ENCODE results near the gene SLC25A33.
"Not testable (repeated sequence)": the region's sequence is repeated elsewhere in the genome, so short reads cannot be mapped to it uniquely, and the experiment has no call there.

The SLC25A33 gene

GRCh38 chr1:9602794-9603167, 63.5 kb downstream of the SLC25A33 start:
- no peak for DNase-seq

GRCh38 chr1:9603307-9603706, 64.0 kb downstream of the SLC25A33 start:
- no peak for DNase-seq

DNA sequence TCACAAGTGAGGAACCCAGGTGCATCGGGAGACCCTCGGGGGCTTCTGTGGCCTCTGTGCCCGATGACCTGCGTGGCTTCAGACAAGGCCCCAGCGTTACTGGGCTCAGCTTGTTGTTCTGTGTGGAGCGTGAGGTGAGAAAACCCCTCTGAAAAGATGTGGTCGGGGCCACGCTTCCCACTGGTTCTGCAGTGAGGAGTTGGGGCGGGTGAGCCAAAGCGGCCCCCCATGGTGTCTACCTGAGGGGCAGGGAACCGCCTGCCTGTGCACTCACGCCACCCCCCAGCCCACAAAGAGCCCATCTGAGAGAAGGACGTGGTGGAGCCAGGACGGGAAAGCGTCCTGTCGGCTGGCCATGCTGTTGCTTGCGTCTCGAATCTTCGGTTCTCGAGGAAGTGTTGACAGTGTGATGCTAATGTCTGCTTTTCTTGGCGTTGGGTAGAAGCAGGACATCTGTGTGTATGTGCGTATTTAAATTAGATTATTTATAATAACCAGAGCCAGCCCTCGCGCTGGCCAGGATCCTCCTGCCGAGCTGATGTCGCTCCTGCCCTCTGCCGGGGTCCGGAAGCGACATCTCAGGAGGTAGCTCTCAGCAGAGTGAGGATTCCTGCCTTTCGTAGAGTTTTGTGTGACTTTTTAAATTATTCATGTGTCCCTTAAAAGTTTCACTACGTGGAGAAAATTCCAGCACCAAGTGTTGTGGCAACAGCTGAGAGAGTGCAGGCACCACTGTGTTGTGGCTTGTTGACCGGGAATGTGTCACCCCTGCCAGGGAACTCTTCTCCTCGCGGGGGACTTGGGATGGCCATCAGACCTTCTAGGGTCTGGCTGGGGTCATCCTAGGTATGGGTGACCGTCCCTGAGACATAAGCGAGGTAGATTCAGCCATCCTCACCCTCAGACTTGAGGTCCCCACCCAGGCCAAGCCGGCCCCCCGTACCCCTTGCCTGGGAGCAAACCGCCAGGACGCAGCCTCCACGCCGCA, 64.8 kb downstream of the SLC25A33 start:
- DNase-seq, result no peak

DNA sequence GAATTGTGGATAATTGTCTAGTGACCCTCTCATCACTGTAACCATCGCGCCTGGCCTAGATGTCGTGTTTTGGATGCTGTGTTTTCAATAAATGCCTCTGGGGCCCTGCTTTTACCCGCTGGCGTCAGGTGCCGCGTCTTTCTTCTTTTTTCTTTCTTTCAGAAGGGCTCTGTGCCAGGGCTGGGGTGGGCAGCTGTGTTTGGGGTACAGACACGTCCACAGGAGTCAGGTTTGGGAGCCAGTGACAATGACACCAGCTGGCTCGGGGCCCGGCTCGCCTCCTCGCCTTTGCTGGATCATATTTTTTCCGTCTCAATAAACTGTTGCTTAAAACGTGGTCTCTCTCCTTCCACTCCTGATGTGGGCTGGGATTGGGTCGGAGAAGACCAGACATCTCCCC, 65.6 kb downstream of the SLC25A33 start:
- no peak for DNase-seq

- DNase-seq, result no peak
These were observed 66.7 kb downstream of the SLC25A33 start for GRCh38 chr1:9605946-9606455.

GRCh38 chr1:9606458-9606857, 67.2 kb downstream of the SLC25A33 start:
- DNase-seq, result no peak

GRCh38 chr1:9606948-9607347, 67.7 kb downstream of the SLC25A33 start:
- DNase-seq, result no peak

GRCh38 chr1:9607352-9607751, 68.1 kb downstream of the SLC25A33 start:
- DNase-seq, result no peak

- DNase-seq, result no peak
These were observed 70.7 kb downstream of the SLC25A33 start for GRCh38 chr1:9609998-9610397.

DNA sequence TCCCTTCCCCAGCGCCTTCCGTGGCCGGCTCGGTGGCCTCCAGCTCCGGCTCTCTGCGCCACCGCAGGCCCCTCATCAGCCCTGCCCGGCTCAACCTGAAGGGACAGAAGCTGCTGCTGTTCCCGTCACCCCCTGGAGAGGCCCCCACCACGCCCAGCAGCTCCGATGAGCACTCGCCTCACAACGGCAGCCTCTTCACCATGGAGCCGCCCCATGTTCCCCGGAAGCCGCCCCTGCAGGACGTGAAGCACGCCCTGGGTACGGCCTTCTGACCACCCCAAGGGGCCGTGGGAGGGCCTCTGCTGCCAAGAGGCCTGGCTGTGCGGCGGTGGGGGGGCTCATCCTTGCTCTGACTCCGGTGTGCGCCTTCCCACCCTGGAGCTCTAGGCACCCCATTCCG, 71.3 kb downstream of the SLC25A33 start:
- no peak for DNase-seq

DNA sequence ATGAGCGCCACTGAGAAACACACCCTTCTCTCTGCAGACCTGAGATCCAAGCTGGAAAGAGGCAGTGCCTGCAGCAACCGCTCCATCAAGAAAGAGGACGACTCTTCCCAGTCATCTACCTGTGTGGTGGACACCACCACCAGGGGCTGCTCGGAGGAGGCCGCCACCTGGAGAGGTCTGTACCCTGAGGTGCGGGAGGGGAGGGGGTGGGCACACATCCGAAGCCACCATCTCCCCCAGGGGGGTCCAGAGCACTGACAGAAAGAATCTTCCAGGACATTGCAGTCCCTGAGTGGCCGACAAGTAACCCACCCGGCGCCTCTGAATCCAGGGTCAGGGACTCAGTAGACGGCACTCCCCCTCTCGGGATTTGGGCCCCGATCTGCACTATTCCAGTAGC, 72.5 kb downstream of the SLC25A33 start:
- DNase-seq, result no peak

DNA sequence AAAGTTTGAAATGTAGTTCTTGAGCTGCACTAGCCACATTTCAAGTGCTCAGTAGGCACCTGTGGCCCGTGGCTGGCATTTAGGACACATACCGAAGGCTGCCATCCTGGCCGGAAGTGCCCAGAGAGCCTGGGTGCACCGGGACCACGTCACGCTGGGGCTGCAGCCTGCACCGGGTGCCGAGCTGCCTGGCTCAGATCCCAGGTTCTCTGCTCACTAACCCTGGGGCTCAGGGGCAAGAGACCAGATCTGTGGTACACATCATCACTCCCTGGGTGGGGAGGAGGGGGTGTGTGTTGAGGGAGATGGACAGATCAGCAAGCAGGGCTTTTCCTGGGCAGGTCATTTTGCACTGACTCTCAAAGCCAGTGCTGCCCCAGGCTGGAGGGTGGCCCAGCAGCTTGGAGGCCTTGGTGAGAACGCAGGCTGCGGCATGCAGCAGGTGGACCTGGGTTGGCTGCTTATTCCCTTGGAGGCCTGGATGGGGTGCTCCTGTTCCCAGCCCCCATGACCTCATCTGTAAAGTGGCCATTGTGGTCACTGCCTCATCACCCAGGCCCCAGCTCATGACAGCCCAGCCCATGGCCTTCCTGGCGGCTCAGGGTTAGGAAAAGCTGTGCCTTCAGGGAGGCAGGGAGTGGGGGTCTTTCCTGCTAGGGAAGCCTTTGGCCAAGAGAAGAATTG, 73.0 kb downstream of the SLC25A33 start:
- no peak for DNase-seq

DNA sequence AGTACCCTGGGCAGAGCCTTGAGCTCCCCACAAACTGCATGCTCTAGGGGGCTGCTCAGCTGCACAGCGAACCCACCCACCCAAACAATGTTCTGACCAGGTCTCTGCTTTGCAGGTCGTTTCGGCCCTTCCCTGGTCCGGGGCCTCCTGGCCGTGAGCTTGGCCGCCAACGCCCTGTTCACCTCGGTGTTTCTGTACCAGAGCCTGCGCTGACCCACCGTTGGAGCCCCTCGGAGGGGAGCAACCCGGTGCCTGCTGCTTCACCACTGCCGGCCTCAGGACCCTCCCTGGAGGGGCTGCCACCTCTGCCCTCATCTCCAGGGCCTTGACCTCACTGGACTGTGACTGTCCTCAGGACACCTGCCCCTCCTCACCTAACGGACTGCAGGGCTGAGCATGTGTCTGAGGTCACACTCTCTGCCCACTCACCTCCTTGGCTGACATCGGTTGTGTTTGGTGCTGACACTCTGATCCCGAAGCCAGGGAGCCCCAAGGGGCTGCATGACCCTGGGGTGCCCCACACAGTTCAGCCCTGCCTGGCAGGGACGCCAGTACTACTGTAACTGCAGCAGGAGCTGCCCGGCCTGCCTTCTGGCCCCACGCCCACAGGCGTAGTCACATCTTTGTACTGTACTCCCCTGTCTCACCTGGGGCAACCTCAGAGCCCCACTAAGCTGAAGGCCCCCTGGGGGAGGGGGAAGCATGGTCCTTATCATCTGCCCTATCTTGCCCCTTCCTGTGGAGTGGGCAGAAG, 73.8 kb downstream of the SLC25A33 start:
- no peak for DNase-seq

GRCh38 chr1:9613625-9614299, 74.5 kb downstream of the SLC25A33 start:
- DNase-seq, result no peak

DNA sequence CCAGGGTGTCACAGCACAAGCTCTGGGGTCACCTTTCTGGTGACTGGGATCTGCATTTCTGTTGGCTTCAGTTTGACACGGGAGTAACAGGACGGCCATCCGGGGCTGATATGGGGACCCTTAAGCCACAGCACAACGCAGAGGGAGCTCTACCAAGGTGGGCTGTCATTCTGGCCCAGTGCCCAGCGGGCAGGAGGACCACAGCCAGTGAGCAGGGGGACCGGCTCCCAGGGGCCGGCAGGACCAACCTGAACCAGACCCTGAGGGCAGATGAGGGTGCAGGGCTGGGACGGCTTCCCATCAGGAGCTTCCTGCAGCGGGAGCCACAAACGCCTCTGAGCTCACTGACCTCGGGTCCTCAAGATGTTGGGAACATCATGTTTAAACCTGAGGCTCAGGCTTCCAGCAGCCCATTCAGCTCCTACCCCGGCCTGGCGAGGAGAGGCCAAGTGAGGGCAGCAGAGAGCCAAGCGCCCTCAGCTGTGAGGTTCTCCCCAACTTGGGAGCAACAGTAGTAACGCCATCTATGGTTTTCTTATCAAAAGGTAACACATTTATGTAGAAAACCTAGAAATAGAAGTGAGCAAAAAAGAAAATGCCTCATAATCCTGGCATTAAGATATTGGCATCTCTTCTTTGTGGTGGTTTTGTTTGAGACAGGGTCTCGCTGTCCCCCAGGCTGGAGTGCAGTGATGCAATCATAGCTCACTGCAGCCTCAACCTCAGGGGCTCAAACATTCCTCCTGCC, 76.2 kb downstream of the SLC25A33 start:
- DNase-seq, result no peak

DNA sequence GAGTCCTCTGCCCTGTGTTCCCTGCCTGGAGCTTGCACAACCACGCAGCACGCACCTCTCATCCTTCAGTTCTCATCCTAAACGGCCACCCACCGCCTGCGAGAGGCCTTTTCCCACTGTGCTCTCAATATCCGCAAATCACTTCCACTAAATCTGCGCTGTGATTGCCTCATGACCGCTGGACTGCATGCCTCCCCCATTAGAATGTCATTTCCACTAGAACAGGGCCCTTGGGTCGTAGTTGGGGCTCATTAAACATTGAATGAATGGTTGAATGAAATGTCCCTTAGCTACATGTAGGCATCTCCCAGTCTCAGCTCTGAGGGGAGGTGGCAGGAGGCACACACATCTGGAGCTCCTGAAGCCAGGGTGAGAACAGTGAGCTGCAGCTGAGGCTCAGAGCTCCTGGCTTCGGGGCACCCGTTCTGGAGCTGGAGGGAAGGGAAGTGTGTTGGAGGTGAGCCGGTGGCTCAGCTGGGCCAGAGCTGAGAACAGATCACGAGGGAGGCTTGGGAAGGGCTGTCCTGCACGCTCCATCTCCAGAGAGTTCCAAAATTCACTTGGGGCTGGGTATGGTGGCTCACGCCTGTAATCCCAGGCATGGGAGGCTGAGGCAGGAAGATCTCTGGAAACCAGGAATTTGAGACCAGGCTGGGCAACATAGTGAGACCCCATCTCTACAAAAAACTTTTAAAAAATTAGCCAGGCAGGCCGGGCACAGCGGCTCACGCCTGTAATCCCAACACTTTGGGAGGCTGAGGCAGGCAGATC, 79.8 kb downstream of the SLC25A33 start:
- no peak for DNase-seq

DNA sequence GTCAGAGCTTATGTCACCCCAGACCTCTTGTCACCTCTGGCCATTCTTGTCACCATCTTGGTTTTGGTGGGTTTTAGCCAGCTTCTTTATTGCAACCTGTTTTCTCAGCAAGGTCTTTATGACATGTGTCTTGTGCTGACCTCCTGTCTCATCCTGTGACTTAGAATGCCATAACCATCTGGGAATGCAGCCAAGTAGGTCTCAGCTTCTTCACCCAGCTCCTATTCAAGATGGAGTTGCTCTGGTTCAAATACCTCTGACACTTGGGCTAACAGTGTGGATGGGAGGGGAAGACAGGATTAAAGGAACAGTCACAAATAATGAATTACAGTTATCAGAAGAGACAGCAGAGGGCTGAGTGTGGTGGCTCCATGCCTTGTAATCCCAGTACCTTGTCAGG, 81.8 kb downstream of the SLC25A33 start:
- DNase-seq, result no peak

DNA sequence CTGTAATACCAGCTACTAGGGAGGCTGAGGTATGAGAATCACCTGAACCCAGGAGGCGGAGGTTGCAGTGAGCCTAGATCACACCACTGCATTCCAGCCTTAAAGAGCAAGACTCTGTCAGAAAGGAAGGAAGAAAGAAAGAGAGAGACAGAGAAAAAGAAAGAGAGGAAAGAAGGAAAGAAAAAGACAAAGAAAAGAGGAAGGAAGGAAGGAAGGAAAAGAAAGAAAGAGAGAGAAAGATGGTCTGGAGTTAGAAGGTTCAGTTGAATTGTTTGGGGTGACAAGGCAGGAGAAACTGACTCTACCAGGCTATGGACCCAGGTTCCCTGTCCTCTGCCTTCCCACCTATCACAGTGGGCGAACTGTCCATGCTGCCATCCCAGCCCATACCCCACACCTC, 84.8 kb downstream of the SLC25A33 start:
- no peak for DNase-seq

- not testable (repeated sequence) for DNase-seq
These were observed 85.8 kb downstream of the SLC25A33 start for GRCh38 chr1:9625030-9625429.

DNA sequence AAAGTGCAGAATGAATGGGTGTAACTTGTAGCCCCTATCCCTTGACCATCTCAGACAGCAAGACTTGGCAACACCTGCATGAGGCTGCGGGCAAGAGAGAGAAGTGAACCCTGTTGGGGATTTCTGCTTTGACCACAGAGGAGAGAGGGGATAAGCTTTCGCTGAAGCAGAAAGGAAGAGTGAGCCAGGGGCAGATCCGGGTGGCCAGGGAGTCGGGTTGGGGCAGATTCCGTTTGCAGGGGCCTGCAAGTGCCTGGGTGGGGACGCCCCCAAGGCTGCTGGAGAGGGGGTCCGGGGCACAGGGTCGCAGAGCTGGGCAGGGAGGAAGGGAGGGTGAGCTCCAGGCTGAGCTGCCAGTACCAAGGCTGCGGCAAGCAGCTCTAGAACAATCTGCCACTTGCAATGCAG, 86.9 kb downstream of the SLC25A33 start:
- DNase-seq, result no peak
